ENCODE data around the gene TUBGCP5. TPM values are rescaled to one million over a fixed set of nuclear protein-coding genes. Genes with fewer than 3 reads are reported as not detected.

TUBGCP5 gene
- total RNA-seq, 1 donor from 2014 or later = 10.5 TPM

DNA sequence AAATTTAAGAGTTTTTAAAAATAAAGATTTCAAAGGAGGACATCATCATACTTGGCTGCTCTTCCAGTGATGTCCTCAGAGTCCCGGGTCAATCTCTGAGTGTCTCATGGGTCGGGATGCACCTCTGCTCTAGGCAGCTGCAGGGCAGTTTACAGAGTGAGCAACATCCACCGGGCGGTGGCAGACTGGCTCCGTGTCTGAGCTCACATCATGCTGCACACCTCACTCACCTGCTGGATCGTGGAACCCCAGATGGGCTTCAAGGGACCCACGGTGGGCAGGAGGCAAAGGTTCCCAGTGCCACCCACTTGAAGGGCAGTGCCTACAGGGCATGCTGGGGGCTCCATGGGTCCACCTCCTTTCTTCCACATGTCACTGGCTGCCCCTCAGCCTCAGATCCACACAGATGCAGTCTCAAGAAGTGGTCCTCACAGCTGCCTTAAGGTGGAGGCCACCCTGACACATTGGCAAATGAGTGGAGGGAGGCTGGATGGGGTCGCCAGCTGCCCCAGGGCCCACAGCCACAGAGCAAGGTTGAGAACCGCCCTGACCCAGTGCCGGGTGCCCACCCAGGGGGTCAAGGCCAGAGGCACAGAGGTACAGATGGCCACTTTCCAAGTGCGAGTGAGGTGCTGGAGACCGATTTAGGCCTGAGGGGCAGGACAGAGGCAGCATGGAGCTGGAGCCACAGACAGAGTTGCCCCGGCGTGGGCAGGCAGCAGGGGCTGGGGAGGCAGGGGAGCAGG, 84.4 kb downstream of the TUBGCP5 start:
- DNase-seq (ENCODE audit: low spot score) = no peak
- ATAC-seq = peak; percentile 47

DNA sequence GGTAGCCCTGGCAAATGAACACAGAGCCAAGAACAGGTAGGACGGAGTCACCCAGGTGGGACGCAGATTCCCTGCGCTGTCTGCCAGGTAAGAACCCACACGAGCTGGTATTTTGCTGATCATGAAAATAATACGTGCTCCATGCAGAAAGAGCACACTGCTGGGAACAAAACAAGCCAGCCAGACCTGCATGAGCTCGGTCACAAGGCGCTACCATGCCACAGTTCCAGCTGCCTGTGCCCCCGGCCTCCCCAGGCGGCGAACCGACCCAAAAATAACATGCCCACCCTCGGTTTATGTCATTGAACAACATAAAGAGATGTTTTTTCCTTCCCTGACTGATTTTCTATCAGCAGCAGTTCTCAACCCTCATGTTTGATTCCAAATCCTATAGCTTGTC, 85.0 kb downstream of the TUBGCP5 start:
- ATAC-seq (no peak), DNase-seq (ENCODE audit: low spot score) (no peak)

DNA sequence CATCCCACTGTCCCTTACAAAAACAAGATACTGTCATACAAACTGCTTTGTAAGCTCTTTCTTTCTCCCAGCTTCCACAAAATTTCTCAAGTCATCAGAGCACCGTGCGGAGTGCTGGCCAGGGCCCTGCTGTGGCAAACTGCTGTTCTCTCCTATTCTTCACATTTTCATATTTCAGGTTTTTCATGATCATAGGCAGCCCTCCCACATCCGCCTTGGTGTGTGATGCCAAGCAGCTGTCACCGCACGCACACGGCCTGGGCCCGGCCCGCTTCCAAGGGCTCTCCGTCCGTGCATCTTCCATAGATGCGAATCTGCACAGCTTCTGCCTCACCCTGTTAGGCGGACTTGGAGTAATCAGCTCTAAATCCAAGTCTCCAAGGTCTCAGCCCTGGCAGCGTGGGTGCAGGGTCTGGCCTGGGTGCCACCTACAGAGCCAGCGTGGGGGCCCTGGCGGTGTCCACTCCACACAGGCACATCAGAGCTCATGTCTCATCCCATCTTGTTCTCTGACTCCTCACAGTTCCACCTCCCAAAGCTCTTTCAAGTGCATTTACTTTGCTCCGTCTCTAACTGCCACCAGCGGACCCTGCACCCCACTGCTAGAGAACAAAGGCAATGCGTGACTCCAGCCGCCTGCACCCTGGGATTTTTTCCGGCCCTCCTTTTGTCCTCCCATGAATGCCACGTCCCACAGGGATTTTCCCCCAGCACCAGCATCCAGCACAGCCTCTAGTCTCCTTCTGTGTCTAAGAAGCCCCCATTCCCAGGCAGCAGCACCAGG, 86.4 kb downstream of the TUBGCP5 start:
- ATAC-seq = no peak
- DNase-seq (ENCODE audit: low spot score) = no peak

DNA sequence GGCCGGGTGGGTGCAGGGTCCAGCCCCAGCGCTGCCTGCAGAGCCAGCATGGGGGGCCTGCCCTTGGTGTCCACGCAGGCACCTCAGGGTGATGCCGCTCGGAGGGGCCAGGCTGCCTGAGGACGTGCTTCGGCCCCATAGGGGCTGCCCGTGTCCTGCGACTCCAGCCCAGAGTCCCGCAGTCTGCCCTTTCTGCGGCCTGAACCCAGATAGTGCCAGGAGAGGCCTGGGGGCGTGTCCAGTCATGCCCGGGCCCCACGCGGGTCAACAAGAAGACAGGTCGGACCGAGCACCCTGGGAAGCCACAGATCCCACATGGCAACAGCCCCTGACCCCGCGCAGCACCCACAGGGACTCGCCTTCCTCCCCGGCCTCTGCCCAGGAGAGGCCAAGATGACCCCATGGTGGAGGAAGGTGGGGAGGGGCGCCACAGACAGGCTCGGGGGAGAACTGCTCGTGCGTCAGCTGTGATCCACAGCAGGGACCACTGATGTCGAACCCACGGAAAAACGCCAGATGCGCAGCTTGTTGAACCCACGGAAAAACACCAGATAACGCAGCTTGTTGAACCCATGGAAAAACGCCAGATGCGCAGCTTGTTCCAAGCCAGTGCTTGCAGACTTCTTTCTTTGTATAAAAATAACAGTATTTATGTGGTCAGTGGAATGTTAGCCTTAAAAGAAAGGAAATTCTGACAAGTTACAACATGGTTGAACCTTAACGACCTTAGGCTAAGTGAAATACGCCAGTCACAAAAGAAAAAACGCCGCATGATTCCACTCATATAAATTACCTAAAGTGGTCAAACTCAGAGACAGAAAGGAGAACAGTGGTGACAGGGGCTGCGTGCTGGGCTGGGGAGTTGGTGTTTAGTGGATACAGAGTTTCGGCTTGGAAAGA, 87.7 kb downstream of the TUBGCP5 start:
- ATAC-seq = no peak
- DNase-seq (ENCODE audit: low spot score) = no peak

DNA sequence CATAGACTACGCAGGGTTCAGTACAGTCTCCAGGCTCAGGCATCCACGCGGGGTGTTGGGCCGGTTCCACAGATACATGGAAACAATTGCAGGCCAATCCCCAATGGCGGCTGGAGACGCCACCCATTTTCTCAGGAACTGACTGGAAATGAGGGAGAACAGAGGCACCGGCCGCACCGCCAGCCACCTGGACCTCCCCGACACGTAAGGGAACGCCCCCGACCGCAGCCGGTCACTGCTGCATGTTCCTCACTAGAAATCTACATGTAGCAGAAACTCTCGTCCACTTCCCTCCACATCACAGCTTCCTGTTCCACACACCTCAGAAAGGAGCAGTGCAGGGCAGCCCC, 88.4 kb downstream of the TUBGCP5 start:
- ATAC-seq (no peak), DNase-seq (ENCODE audit: low spot score) (no peak)

DNA sequence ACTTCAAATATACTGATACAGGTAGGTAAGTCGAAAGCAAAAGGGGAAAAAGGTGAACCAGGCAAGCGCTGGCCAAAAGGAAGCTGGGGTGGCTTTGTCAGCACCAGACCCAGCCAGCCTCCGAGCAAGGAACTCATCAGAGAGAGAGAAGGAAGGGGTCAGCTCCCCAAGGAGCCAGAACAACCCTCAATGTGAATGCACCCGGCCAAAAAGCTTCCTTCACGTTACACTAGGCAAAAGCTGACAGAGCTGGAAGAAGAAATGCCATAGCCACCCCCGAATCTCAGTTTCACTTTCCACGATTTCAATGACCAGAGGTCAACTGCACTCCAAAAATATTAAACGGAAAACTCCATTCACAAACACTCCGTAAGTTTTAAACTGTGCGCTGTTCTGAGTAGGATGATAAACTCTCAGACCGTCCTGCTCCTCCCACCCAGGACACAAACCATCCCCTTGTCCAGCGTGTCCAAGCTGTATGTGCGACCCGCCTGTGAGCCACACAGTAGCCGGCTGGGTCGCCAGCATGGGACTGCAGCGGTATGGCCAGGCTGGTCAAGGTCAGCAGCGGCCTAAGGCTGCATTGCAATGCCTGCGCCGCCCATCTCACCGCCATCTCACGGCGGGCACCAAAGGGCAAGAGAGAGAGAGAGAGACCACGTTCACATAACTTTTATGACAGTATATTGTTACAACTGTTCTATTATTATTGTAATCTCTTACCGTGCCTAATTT, 88.9 kb downstream of the TUBGCP5 start:
- DNase-seq (ENCODE audit: low spot score) (no peak), ATAC-seq (peak; percentile 16)

Other genes starting within 250 kb of the TUBGCP5 start
- gene NIPA2, start 200.9 kb downstream of the TUBGCP5 start, total RNA-seq = 18.1 TPM
- gene CYFIP1, start 59.2 kb downstream of the TUBGCP5 start, total RNA-seq = 46.0 TPM
- not detected for gene GOLGA6L1, start 97.3 kb upstream of the TUBGCP5 start, total RNA-seq

Data from left lobe of liver (tissue), 2 donors.